Naive thymus-derived CD4-positive, alpha-beta T cell (primary cell): ENCODE measurements around the gene RPTOR. TPM values are rescaled to one million over a fixed set of nuclear protein-coding genes. Genes with fewer than 3 reads are reported as not detected.

Experiments
- ATAC-seq: fragments of 150-1000 bp; cut with Tn5 transposase; 2 replicates; pipeline ENCODE4 v1.10.0; 2021; ENCODE audit warnings: mild to moderate bottlenecking, moderate library complexity
- CTCF ChIA-PET: fragments of 350-600 bp; sonication (Branson Sonifier 250); formaldehyde crosslinking; loops from one replicate; lab custom pipeline; 2021; ENCODE audit warnings: antibody characterized with exemption; lab: Charles Lee
- POLR2A ChIA-PET: fragments of 350-600 bp; sonication (Branson Sonifier 250); formaldehyde crosslinking; loops from one replicate; lab custom pipeline; 2021; ENCODE audit warnings: antibody characterized with exemption, inconsistent platforms; lab: Charles Lee
- DNase-seq, 9 donors: peaks; one replicate each; pipeline versions ENCODE4 v3.0.0 to v3.0.0-alpha.2; 2020 to 2022; ENCODE audit warnings: mixed read lengths in 1 of 9
- H3K27ac ChIP-seq: one replicate; pipeline ENCODE4 v1.7.0; 2013; ENCODE audit warnings: mild to moderate bottlenecking, low read depth, low read length, moderate library complexity
- H3K27me3 ChIP-seq, 2 donors: one replicate each; pipeline ENCODE4 v1.7.0; 2013; ENCODE audit warnings: low read length in 2 of 2, mild to moderate bottlenecking in 2 of 2, moderate library complexity in 2 of 2; ENCODE audit not compliant: control insufficient read depth in 2 of 2, insufficient read depth in 2 of 2
- H3K36me3 ChIP-seq, 3 experiments: 1 replicate in 2 of 3; 2 replicates in 1 of 3; pipeline ENCODE4 v1.7.0; 2013; ENCODE audit warnings: low read length in 3 of 3, mild to moderate bottlenecking in 3 of 3, moderate library complexity in 1 of 3; ENCODE audit not compliant: insufficient read depth in 3 of 3, control insufficient read depth in 2 of 3
- H3K4me1 ChIP-seq, 2 donors: one replicate each; pipeline ENCODE4 v1.7.0; 2013; ENCODE audit warnings: low read length in 2 of 2, mild to moderate bottlenecking in 2 of 2, moderate library complexity in 1 of 2; ENCODE audit not compliant: control insufficient read depth in 2 of 2, insufficient read depth in 2 of 2
- H3K4me3 ChIP-seq: 2 replicates; pipeline ENCODE4 v1.7.0; 2013; ENCODE audit warnings: mild to moderate bottlenecking, low read length
- H3K9me3 ChIP-seq, 3 experiments: 1 replicate in 2 of 3; 2 replicates in 1 of 3; pipeline ENCODE4 v1.7.0; 2013; ENCODE audit warnings: low read length in 3 of 3; ENCODE audit not compliant: control insufficient read depth in 2 of 3
- H3K27ac Mint-ChIP-seq, 9 donors: one replicate each; pipeline ENCODE4 v1.8.0; 2020 to 2022; ENCODE audit warnings: mixed read lengths in 9 of 9, mild to moderate bottlenecking in 8 of 9, moderate library complexity in 5 of 9, inconsistent platforms in 2 of 9
- H3K27me3 Mint-ChIP-seq, 5 donors: one replicate each; pipeline ENCODE4 v1.8.0; 2021 to 2022; ENCODE audit warnings: mixed read lengths in 5 of 5, mild to moderate bottlenecking in 1 of 5
- H3K36me3 Mint-ChIP-seq, 5 donors: one replicate each; pipeline ENCODE4 v1.8.0; 2020 to 2022; ENCODE audit warnings: mixed read lengths in 5 of 5, mild to moderate bottlenecking in 3 of 5, inconsistent platforms in 1 of 5
- H3K4me1 Mint-ChIP-seq, 7 donors: one replicate each; pipeline ENCODE4 v1.8.0; 2020 to 2022; ENCODE audit warnings: mixed read lengths in 7 of 7, mild to moderate bottlenecking in 3 of 7, inconsistent platforms in 1 of 7
- H3K4me3 Mint-ChIP-seq, 10 donors: one replicate each; pipeline ENCODE4 v1.8.0; 2020 to 2022; ENCODE audit warnings: mild to moderate bottlenecking in 10 of 10, mixed read lengths in 10 of 10, moderate library complexity in 6 of 10, inconsistent platforms in 2 of 10
- H3K9me3 Mint-ChIP-seq, 11 donors: one replicate each; pipeline ENCODE4 v1.8.0; 2020 to 2022; ENCODE audit warnings: mixed read lengths in 11 of 11, mild to moderate bottlenecking in 4 of 11, inconsistent platforms in 1 of 11, moderate library complexity in 1 of 11
- intact Hi-C, 2 donors: fragments of 100-400 bp; cut with micrococcal nuclease; formaldehyde crosslinking; loops; one replicate each; pipeline ENCODE4 v1.15.1; 2023
- polyA plus RNA-seq, 2 donors: library from polyadenylated mRNA; unstranded; fragments of 300-500 nt; fragmentation: Illumina TruSeq; gene quantifications; one replicate each; pipeline ENCODE4 v1.2.3, GENCODE V29; 2021
- total RNA-seq, 6 experiments: library from RNA in 5 of 6; stranded (reverse) in 5 of 6; gene quantifications; 1 replicate in 5 of 6; 2 replicates in 1 of 6; pipeline ENCODE4 v1.2.3 and lab custom pipeline; 2021 to 2026

RPTOR gene
- total and polyA plus RNA-seq, 7 experiments from 2014 or later: 10.9 to 89.8 (median 59.9) TPM

DNA sequence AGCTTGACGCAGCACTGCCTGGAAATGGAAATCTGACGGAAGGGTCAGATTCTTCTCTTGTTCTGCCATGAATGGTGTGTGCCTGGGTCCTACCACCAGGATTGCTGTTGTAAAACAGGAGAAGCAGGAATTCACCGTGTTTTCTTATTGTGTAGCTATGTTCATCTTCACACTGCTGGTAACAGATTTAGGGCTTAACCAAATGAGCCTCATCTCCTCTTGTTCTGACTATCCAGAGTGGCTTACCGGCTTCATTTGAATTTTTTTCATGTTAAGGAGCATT, 349.7 kb downstream of the RPTOR start:
- H3K9me3 Mint-ChIP-seq: no peaks in the 10 kb centered on the region
- ATAC-seq: no peak
- H3K9me3 ChIP-seq: no peaks in the 10 kb centered on the region
- intact Hi-C loops: loop anchor here (5.0 to 10.0 kb wide), 5 partner anchors 62 to 747 kb away; partner anchors contain the start of genes EIF4A3 (in 1 of the 2) and RPTOR (in 1 of the 2)
- peaks cover 0 to 47% (median 9%) of the 10 kb centered on the region in 3 experiments for H3K36me3 ChIP-seq
- CTCF ChIA-PET: no interaction called here
- H3K4me3 ChIP-seq: no peak overlapping the region
- no peak for DNase-seq
- no peaks in the 10 kb centered on the region for H3K27me3 Mint-ChIP-seq
- peak overlapping the region in 1 of 10 donors; percentile 35 for H3K4me3 Mint-ChIP-seq
- H3K27me3 ChIP-seq: no peaks in the 10 kb centered on the region
- H3K27ac ChIP-seq: no peak overlapping the region
- H3K4me1 ChIP-seq: peaks cover 38% of the 10 kb centered on the region in 2 donors
- H3K36me3 Mint-ChIP-seq: peaks cover 4 to 58% (median 37%) of the 10 kb centered on the region in 5 donors
- peak overlapping the region in 4 of 9 donors; percentile 48 to 84 (median 76) for H3K27ac Mint-ChIP-seq
- H3K4me1 Mint-ChIP-seq: peaks cover 12 to 87% (median 39%) of the 10 kb centered on the region in 7 donors
- POLR2A ChIA-PET: no interaction called here

DNA sequence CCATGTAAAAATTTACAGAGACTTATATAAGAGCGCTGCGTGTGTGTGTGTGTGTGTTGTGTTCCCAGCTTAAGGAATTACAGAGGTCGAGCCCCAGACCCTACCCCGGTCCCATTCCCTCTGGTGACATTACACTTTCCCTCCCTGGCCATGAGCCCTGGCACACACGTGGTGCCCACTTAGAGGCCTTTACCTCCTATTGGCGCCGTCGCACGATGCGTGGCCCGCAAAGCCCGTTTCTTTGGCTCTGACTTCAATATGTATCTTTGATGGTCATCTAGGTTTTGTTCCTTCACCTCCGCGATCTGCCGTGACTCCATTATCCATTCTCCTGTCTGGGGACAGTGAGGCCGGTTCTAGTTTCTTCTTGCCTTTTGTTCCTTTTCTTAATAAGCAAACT, 350.1 kb downstream of the RPTOR start:
- Mint-ChIP-seq H3K36me3 (peaks cover 4 to 59% (median 37%) of the 10 kb centered on the region in 5 donors), H3K4me1 (peaks cover 12 to 89% (median 41%) of the 10 kb centered on the region in 7 donors), H3K27me3 (no peaks in the 10 kb centered on the region), H3K27ac (peak overlapping the region in 6 of 9 donors; percentile 21 to 84 (median 60)), H3K9me3 (no peaks in the 10 kb centered on the region), H3K4me3 (peak overlapping the region in 1 of 10 donors; percentile 67)
- Histone ChIP-seq H3K27me3 (no peaks in the 10 kb centered on the region), H3K9me3 (no peaks in the 10 kb centered on the region), H3K27ac (no peak overlapping the region), H3K36me3 (peaks cover 0 to 44% (median 9%) of the 10 kb centered on the region in 3 experiments), H3K4me3 (no peak overlapping the region), H3K4me1 (peaks cover 36 to 39% of the 10 kb centered on the region in 2 donors)
- ATAC-seq (no peak), DNase-seq (no peak)
- POLR2A ChIA-PET: no interaction called here
- intact Hi-C loops: loop anchor here (5.0 to 10.0 kb wide), 5 partner anchors 62 to 747 kb away; partner anchors contain the start of genes EIF4A3 (in 1 of the 2) and RPTOR (in 1 of the 2)
- CTCF ChIA-PET: interaction anchor here (0.6 kb wide), 1 partner anchor 459 kb away, joined by 4 read pairs; no protein-coding TSS in a partner anchor

DNA sequence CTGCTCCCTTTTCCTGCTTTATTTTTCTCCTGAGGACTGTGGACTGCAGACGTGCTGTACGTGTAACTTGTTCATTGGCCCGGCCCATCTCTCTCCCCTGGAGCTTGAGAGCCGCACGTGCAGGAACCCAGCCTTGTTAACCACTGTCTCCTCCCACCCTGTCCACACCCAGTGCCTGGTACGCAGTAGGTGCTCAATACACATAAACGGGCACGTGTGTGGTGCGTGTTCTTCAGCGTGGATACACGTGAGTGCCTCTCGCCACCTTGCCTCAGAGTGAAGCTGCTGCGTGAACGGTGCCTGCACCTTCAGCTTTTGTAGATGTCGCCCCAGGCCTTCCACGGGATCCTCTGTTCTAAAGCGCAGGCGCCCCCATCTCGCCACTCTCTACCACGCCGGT, 350.7 kb downstream of the RPTOR start:
- no peaks in the 10 kb centered on the region for H3K27me3 ChIP-seq
- no peak for ATAC-seq
- CTCF ChIA-PET: no interaction called here
- no peaks in the 10 kb centered on the region for H3K27me3 Mint-ChIP-seq
- peak overlapping the region in 2 of 10 donors; percentile 18 to 67 for H3K4me3 Mint-ChIP-seq
- H3K4me1 ChIP-seq: peaks cover 31 to 36% of the 10 kb centered on the region in 2 donors
- H3K27ac Mint-ChIP-seq: peak overlapping the region in 6 of 9 donors; percentile 21 to 84 (median 74)
- POLR2A ChIA-PET: interaction anchor here (0.9 kb wide), 1 partner anchor 615 kb away, joined by 4 read pairs; no protein-coding TSS in a partner anchor
- no peak for DNase-seq
- peaks cover 0 to 42% (median 9%) of the 10 kb centered on the region in 3 experiments for H3K36me3 ChIP-seq
- no peaks in the 10 kb centered on the region for H3K9me3 Mint-ChIP-seq
- intact Hi-C loops: loop anchor here in 1 of 2 donors (10.0 kb wide), 2 partner anchors 161 to 351 kb away; partner anchors contain the start of gene RPTOR
- no peak overlapping the region for H3K4me3 ChIP-seq
- H3K27ac ChIP-seq: no peak overlapping the region
- peaks cover 4 to 60% (median 37%) of the 10 kb centered on the region in 5 donors for H3K36me3 Mint-ChIP-seq
- H3K9me3 ChIP-seq: no peaks in the 10 kb centered on the region
- H3K4me1 Mint-ChIP-seq: peaks cover 16 to 86% (median 37%) of the 10 kb centered on the region in 7 donors

DNA sequence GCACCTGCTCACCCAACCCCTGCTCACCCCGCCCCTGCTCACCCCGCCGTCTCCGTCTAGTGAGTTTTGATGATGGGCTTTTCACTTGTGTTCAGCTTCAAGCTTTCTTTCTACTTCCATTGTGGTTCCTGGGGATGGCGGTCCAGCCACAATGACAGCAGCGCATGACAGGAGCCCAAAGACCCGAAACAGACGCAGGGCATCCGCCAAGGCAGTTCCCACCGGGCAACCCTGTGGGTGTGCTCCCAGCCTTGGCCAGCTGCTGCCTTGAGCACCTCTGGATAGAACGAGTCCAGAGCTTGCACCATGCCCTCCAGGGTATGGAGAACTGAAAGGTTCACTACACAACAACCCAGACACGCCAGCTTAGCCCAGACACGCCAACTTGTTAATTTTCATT, 354.1 kb downstream of the RPTOR start:
- Histone ChIP-seq H3K9me3 (no peaks in the 10 kb centered on the region), H3K4me3 (no peak overlapping the region), H3K27ac (no peak overlapping the region), H3K36me3 (peaks cover 0 to 58% (median 7%) of the 10 kb centered on the region in 3 experiments), H3K27me3 (no peaks in the 10 kb centered on the region), H3K4me1 (peaks cover 4 to 6% of the 10 kb centered on the region in 2 donors)
- POLR2A ChIA-PET: interaction anchor here (0.7 kb wide), 1 partner anchor 443 kb away, joined by 4 read pairs; no protein-coding TSS in a partner anchor
- DNase-seq (no peak), ATAC-seq (no peak)
- CTCF ChIA-PET: interaction anchor here (0.6 to 2.8 kb wide), 13 partner anchors 19 to 471 kb away, joined by 3 to 20 read pairs (median 3); no protein-coding TSS in a partner anchor
- no peaks in the 10 kb centered on the region for H3K9me3 Mint-ChIP-seq
- no peaks in the 10 kb centered on the region for H3K27me3 Mint-ChIP-seq
- H3K36me3 Mint-ChIP-seq: peaks cover 4 to 58% (median 29%) of the 10 kb centered on the region in 5 donors
- H3K27ac Mint-ChIP-seq: peak overlapping the region in 4 of 9 donors; percentile 28 to 62 (median 52)
- H3K4me3 Mint-ChIP-seq: no peak overlapping the region
- intact Hi-C loops: loop anchor here (1.0 to 10.0 kb wide), 9 partner anchors 32 to 471 kb away; partner anchors contain the start of gene RPTOR (in 1 of the 2)
- peaks cover 5 to 71% (median 10%) of the 10 kb centered on the region in 7 donors for H3K4me1 Mint-ChIP-seq

DNA sequence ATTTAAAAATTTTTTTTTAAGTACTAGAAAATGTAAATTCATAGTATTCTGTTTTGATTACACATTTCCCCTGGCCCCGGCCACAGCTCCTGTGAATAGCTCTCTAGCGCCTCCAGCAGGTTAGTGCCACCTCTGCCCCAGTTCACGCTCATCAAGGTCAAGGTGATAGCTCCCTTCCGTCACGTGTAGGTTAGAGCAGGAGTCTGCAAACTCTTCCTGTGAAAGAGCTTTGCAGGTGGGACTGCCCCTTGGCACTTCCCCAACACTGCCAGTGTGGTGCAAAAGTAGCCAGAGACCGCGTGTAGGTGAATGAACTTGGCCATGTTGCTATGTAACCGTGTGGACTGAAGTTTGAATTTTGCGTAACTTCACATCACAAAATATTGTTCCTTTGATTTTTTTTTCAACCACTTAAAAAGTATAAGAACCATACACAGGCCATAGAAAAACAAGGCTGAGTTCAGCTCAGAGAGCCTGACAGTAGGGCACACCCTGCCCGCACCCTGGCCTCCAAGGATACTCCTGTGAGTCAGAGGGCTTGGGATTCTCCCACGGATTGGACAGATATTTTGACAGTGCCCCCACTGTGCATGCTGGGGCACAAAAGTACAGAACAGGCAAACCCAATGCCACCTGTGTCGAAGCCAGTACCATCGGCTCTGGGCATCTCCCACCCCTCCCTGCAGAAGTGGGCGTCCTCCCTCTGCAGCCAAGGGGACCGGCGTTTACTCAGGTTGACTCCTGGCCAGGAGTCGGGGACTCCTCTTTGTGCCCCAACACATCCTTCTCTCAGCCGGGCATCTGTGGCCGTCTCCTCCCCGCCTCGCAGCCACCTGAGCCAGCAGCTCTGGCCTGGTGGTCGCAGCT, 355.0 kb downstream of the RPTOR start:
- Histone ChIP-seq H3K27ac (no peak overlapping the region), H3K27me3 (no peaks in the 10 kb centered on the region), H3K9me3 (no peaks in the 10 kb centered on the region), H3K4me1 (peaks cover 4 to 6% of the 10 kb centered on the region in 2 donors), H3K36me3 (peaks cover 0 to 58% (median 7%) of the 10 kb centered on the region in 3 experiments), H3K4me3 (no peak overlapping the region)
- DNase-seq: peak; percentile 54 to 81 (median 76)
- ChIA-PET CTCF (interaction anchor here (0.6 to 2.8 kb wide), 17 partner anchors 10 to 474 kb away, joined by 3 to 20 read pairs (median 3); no protein-coding TSS in a partner anchor), POLR2A (interaction anchor here (0.7 kb wide), 2 partner anchors 17 to 474 kb away, joined by 3 to 4 read pairs; no protein-coding TSS in a partner anchor)
- peak overlapping the region in 1 of 10 donors; percentile 25 for H3K4me3 Mint-ChIP-seq
- no peaks in the 10 kb centered on the region for H3K27me3 Mint-ChIP-seq
- ATAC-seq: peak; percentile 91
- H3K27ac Mint-ChIP-seq: peak overlapping the region in 4 of 9 donors; percentile 7 to 38 (median 26)
- no peaks in the 10 kb centered on the region for H3K9me3 Mint-ChIP-seq
- intact Hi-C loops: loop anchor here (1.0 to 10.0 kb wide), 10 partner anchors 21 to 472 kb away; partner anchors contain the start of gene RPTOR (in 1 of the 2)
- H3K4me1 Mint-ChIP-seq: peaks cover 5 to 63% (median 10%) of the 10 kb centered on the region in 7 donors
- peaks cover 4 to 49% (median 23%) of the 10 kb centered on the region in 5 donors for H3K36me3 Mint-ChIP-seq

DNA sequence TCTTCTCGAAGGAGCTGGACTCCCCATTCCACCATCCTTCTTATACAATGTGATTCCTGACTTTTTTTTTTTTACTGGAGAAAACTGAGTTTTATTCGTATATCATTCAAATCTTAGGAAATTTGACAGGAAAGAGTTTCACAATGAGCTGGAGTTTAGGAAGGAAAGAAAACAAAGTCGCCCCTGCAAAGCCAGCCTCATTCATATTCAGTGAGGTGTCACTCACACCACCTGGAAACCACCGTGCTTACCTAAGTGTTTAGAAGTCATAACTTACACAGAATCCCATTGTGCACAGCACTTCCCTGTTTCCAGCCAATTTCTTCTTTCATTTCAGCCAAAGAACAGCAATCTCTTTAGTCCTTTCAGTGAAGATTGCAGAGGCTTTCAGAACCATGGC, 356.7 kb downstream of the RPTOR start:
- H3K27ac ChIP-seq: no peak overlapping the region
- Mint-ChIP-seq H3K36me3 (peaks cover 0 to 40% (median 11%) of the 10 kb centered on the region in 5 donors), H3K4me3 (no peak overlapping the region), H3K27me3 (no peaks in the 10 kb centered on the region), H3K9me3 (no peaks in the 10 kb centered on the region), H3K27ac (peak overlapping the region in 3 of 9 donors; percentile 42 to 85 (median 63)), H3K4me1 (peaks cover 5 to 48% (median 10%) of the 10 kb centered on the region in 7 donors)
- no peak overlapping the region for H3K4me3 ChIP-seq
- H3K27me3 ChIP-seq: no peaks in the 10 kb centered on the region
- intact Hi-C loops: no loop called here
- no peaks in the 10 kb centered on the region for H3K9me3 ChIP-seq
- POLR2A ChIA-PET: no interaction called here
- ATAC-seq (no peak), DNase-seq (no peak)
- peaks cover 4 to 6% of the 10 kb centered on the region in 2 donors for H3K4me1 ChIP-seq
- peaks cover 0 to 56% (median 7%) of the 10 kb centered on the region in 3 experiments for H3K36me3 ChIP-seq
- CTCF ChIA-PET: interaction anchor here (0.6 to 2.8 kb wide), 4 partner anchors 11 to 476 kb away, joined by 3 to 20 read pairs (median 4); no protein-coding TSS in a partner anchor
